GM21526 (cell line): ENCODE results near the gene RBMY1B.
"Not testable (repeated sequence)": the region's sequence is repeated elsewhere in the genome, so short reads cannot be mapped to it uniquely, and the experiment has no call there.

ENCODE experiments used
- ATAC-seq: cut with Tn5 transposase; IDR thresholded peaks from one replicate; pipeline ENCODE4 v1.9.1; 2021; ENCODE audit warnings: moderate library complexity; ENCODE audit not compliant: unreplicated experiment, low FRiP score

RBMY1B gene

GRCh38 chrY:21511038-21511437 lies at the start of gene RBMY1B:
Gene RBMY1B, plus strand, starts transcription at chrY:21511338. Its CDS starts 2,013 bp downstream, at chrY:21513351.
- not testable (repeated sequence) for ATAC-seq

DNA sequence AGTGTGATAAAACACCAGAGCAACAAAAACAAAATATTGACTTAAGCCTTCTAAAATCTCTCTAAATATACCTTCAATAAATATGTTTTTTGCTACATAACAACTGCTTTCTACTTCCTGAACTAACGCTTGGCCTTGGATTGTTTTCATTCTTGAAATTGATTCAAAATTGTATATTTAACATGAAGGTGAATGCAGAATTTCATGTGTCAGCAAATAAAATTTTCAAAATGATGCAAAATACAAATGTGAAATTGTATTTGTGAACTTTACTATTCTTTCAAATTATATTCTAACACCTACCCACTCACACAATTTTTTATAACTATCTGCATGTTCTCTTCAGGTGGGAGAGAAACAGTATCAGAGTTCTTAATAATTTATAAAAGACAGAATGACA lies 48.2 kb upstream of the RBMY1B start:
- ATAC-seq: not testable (repeated sequence)

- no peak for ATAC-seq
Measured at GRCh38 chrY:21482967-21483366, 28.2 kb upstream of the RBMY1B start.

DNA sequence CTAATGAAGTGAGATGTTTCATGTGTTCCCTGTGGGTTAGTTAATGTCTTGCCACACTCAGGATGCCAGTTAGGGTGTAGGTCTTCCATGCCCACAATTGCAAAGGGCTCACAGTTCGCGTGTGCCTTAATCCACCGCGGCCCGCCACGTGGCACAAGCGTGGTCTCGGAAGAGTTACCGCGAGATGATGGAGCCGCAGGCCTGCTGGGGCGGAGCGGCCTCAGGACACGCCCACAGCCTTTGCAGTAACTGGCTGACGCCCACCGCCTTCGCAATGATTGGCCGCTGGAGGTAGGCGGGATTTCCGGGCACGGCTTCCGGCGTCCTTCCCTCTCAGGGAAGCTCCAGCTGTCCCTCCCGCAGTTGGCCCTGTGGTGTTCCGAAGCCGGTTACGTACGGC lies 23.4 kb downstream of the RBMY1B start, which contains the start of gene RBMY1A1:
TSS of gene RBMY1A1 (plus strand) at position 301 of the 400 bp plus-strand sequence. CDS start 2,013 bp downstream, outside the sequence.
- ATAC-seq: not testable (repeated sequence)

DNA sequence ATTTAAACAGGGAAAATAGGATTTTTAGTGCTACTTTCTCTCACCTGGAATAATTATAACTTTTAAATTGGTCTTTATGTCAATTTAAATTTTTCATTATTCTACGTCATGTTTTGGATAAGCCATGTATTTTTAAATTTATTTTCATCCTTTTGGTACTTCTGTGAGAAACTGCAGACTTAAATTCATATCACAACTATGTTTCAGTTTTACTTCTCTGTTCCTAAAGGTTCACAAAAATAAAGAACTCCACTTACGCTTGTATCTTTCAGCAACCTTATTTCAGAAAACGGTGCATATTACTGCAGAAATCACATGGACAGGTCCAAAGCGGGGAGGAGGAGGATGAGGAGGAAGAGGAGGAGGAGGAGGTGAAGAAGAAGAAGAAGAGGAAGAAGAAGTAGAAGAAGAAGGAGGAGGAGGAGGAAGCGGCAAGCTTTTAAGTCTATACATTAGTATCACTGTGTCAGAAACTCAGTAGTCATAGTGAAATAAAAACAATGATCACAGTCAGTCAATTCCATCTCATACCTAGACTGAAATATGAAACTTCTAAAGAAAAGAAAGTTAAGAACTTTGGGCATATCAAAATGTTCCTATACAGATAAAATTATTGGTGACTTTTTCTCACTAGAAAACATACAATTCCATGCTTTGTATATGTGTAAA lies 48.3 kb downstream of the RBMY1B start:
- ATAC-seq: not testable (repeated sequence)
